Right lobe of liver (tissue), 6 donors: ENCODE results near the gene RPP21. TPM values are rescaled to one million over a fixed set of nuclear protein-coding genes. Genes with fewer than 3 reads are reported as not detected.

Experiments
- ATAC-seq, 4 donors: fragments of 200-7000 bp; cut with Tn5 transposase; one replicate each; pipeline ENCODE4 v1.9.1; 2020; ENCODE audit warnings: mild to moderate bottlenecking in 4 of 4, moderate library complexity in 4 of 4
- DNase-seq, 3 donors: peaks; one replicate each; pipeline ENCODE4 v3.0.0-alpha.2; 2020
- H3K27ac ChIP-seq, 3 donors: fragments of 200-600 bp; one replicate each; pipeline ENCODE4 v1.8.0; 2022
- H3K27me3 ChIP-seq, 2 donors: fragments of 200-600 bp; one replicate each; pipeline ENCODE4 v1.8.0; 2022
- H3K36me3 ChIP-seq, 4 donors: fragments of 200-600 bp; sonication (generic) in 1 of 4; one replicate each; pipeline versions ENCODE4 v1.5.1 to v1.8.0; 2017 to 2022; ENCODE audit warnings: control low read depth in 1 of 4
- H3K4me1 ChIP-seq, 4 donors: fragments of 200-600 bp; sonication (generic) in 1 of 4; one replicate each; pipeline versions ENCODE4 v1.5.1 to v1.8.0; 2017 to 2022; ENCODE audit warnings: control low read depth in 1 of 4
- H3K4me3 ChIP-seq, 3 donors: fragments of 200-600 bp; one replicate each; pipeline ENCODE4 v1.8.0; 2022
- H3K9me3 ChIP-seq, 4 donors: fragments of 200-600 bp; sonication (generic) in 1 of 4; one replicate each; pipeline versions ENCODE4 v1.5.1 to v1.8.0; 2017 to 2022; ENCODE audit warnings: control low read depth in 1 of 4
- CTCF ChIP-seq, 4 donors: fragments of 200-600 bp in 3 of 4; fragments of 450-650 bp in 1 of 4; IDR thresholded peaks; one replicate each; pipeline versions ENCODE4 v1.5.1 to v1.8.0; 2016 to 2022; ENCODE audit warnings: antibody characterized with exemption in 4 of 4, mild to moderate bottlenecking in 2 of 4
- POLR2A ChIP-seq: fragments of 450-650 bp; IDR thresholded peaks from one replicate; pipeline ENCODE4 v1.6.1; 2017; ENCODE audit warnings: antibody characterized with exemption, mild to moderate bottlenecking
- WGBS: methylation state at CpG from one replicate; pipeline ENCODE4 v1.1.6; 2018; ENCODE audit warnings: low coverage, low lambda C conversion rate; ENCODE audit not compliant: insufficient coverage; ENCODE audit errors: missing lambda C conversion rate; 5-methylcytosine and 5-hydroxymethylcytosine counted together
- intact Hi-C, 2 donors: fragments of 100-400 bp; cut with DNase I; formaldehyde crosslinking; loops; one replicate each; pipeline versions ENCODE4 v1.11.2 to v1.14.1; 2022
- total RNA-seq, 6 experiments: library from RNA; depleted of rRNA in 2 of 6; stranded (reverse); fragments of >200 nt in 2 of 6; fragmentation: NEBNext Ultra II Directional in 3 of 6; extraction: Animal tissue kit (Norgen Biotek cat#: 25700) in 3 of 6; gene quantifications; one replicate each; pipeline versions ENCODE4 v1.1.0 to v1.2.4, GENCODE V29; 2016 to 2023
- donor health status: DM: no; HTN: yes; CAD: no.
- donor health status: DM: no; HTN: no; CAD: no.
- donor health status: DM: no; HTN: no; CAD: no.
- donor health status: DM: no; HTN: yes; CAD: no.
- donor health status: DM: no; HTN: yes; CAD: no.

The RPP21 gene
- total RNA-seq, 6 experiments from 2014 or later = 13.8 to 49.5 (median 16.3) TPM

GRCh38 chr6:30317913-30318589 lies 26.9 kb upstream of the RPP21 start:
- Histone ChIP-seq H3K27ac (no peak overlapping the region), H3K27me3 (no peaks in the 10 kb centered on the region), H3K4me3 (no peak overlapping the region), H3K4me1 (peaks cover 0 to 2% (median 0%) of the 10 kb centered on the region in 4 donors), H3K9me3 (no peaks in the 10 kb centered on the region), H3K36me3 (peaks cover 0 to 13% (median 0%) of the 10 kb centered on the region in 4 donors)
- WGBS = 62% methylated on average over 5 of the region's 6 CpGs
- no peak for ATAC-seq
- no peak for DNase-seq
- TF ChIP-seq CTCF (IDR thresholded peaks at IDR 0.05) = no peak
- no peak for TF ChIP-seq POLR2A
- intact Hi-C loops = no loop called here

- H3K4me3 ChIP-seq = no peak overlapping the region
- peaks cover 0 to 14% (median 0%) of the 10 kb centered on the region in 4 donors for H3K4me1 ChIP-seq
- H3K27me3 ChIP-seq = no peaks in the 10 kb centered on the region
- H3K36me3 ChIP-seq = peaks cover 0 to under 1% (median 0%) of the 10 kb centered on the region in 4 donors
- 100% methylated on average over 1 of the region's 1 CpG for WGBS
- H3K27ac ChIP-seq = no peak overlapping the region
- H3K9me3 ChIP-seq = no peaks in the 10 kb centered on the region
- intact Hi-C loops = no loop called here
- DNase-seq (no peak), ATAC-seq (no peak)
- TF ChIP-seq CTCF (IDR thresholded peaks at IDR 0.05) (no peak), POLR2A (no peak)
These were observed 25.7 kb upstream of the RPP21 start for GRCh38 chr6:30319146-30319835.

GRCh38 chr6:30321692-30322388 lies 23.1 kb upstream of the RPP21 start:
- ATAC-seq (no peak), DNase-seq (no peak)
- Histone ChIP-seq H3K27me3 (no peaks in the 10 kb centered on the region), H3K4me1 (peaks cover 0 to 26% (median 4%) of the 10 kb centered on the region in 4 donors), H3K4me3 (no peak overlapping the region), H3K9me3 (no peaks in the 10 kb centered on the region), H3K36me3 (no peaks in the 10 kb centered on the region), H3K27ac (no peak overlapping the region)
- no peak for TF ChIP-seq CTCF (IDR thresholded peaks at IDR 0.05)
- TF ChIP-seq POLR2A = no peak
- intact Hi-C loops = no loop called here
- 86% methylated on average over 6 of the region's 6 CpGs for WGBS

- no peaks in the 10 kb centered on the region for H3K27me3 ChIP-seq
- ATAC-seq (no peak), DNase-seq (no peak)
- H3K9me3 ChIP-seq = no peaks in the 10 kb centered on the region
- TF ChIP-seq CTCF (IDR thresholded peaks at IDR 0.05) (no peak), POLR2A (no peak)
- peaks cover 0 to 28% (median 4%) of the 10 kb centered on the region in 4 donors for H3K4me1 ChIP-seq
- WGBS = 45% methylated on average over 18 of the region's 20 CpGs
- H3K27ac ChIP-seq = no peak overlapping the region
- intact Hi-C loops = no loop called here
- no peaks in the 10 kb centered on the region for H3K36me3 ChIP-seq
- H3K4me3 ChIP-seq = no peak overlapping the region
These were observed 22.1 kb upstream of the RPP21 start for GRCh38 chr6:30322527-30323501.
